Measurements from ENCODE around the gene FRS3. TPM values are rescaled to one million over a fixed set of nuclear protein-coding genes. Genes with fewer than 3 reads are reported as not detected.
A peak's percentile ranks its signal among the peaks of the same experiment; 100 is the strongest.

The FRS3 gene
- total and polyA plus RNA-seq, 2 of the 13 experiments (the other 11 are each of a cell fraction or from before 2014, with no cell fraction given) = 3.0 to 7.4 TPM

DNA sequence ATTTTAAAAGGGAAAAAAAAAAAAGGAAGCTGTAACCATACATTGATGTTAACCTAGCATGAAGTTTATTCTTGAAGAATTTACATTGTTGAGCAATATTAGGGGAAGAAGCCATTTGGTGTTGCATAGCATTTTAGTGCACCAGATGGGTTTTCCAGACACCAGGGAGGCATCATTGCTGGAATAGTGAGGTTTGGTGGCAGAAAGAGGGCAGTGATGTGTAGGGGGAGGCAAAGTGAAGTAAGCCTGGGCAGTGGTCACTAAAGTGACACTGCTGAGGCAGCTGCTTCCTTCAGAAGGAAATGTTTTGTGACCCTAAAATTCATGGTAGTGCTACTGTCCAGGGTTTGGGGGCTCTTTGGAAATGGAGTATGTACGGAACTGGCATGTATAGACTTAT is 10.3 kb upstream of the FRS3 start:
- intact Hi-C loops (cut with micrococcal nuclease; ENCODE audit: unreplicated experiment) (no loop called here), in situ Hi-C loops (cut with HindIII; ENCODE audit: extremely low pct_ligation_motif_present, low pct_unique_long_range_greater_than_20kb) (loop anchor here (25.0 kb wide), 1 partner anchor 422 kb away; the partner anchor contains the start of gene MRPS10)
- DNase-seq (ENCODE audit: low spot score) = no peak
- no peak overlapping the region for H3K4me2 ChIP-seq (ENCODE audit: low read depth, low read length)
- H4K20me1 ChIP-seq (ENCODE audit: insufficient read depth, low read length) = no peaks in the 10 kb centered on the region
- ChIA-PET POLR2A (no interaction called here), CTCF (ENCODE audit: low intra/inter-chr PET ratio, low total read pairs) (no interaction called here)
- no peak overlapping the region for H3K27ac ChIP-seq (ENCODE audit: extremely low read length, insufficient read depth, low read length)
- H3K36me3 ChIP-seq (replicated peaks in 1 of 2; ENCODE audit: control insufficient read depth in 1 of 2, insufficient read depth in 2 of 2, low read length in 2 of 2) = peaks cover 10 to 37% of the 10 kb centered on the region in 2 experiments
- H3K9ac ChIP-seq (ENCODE audit: insufficient read depth, low read depth, low read length) = no peak overlapping the region
- no peak for ATAC-seq
- BruUV-seq (replicated peaks) = no TSS peak
- no peak overlapping the region for H3K4me3 ChIP-seq (replicated peaks in 1 of 3; ENCODE audit: insufficient read depth in 1 of 3, low read depth in 2 of 3, low read length in 3 of 3)
- WGBS (ENCODE audit: low lambda C conversion rate) = 100% methylated on average over 1 of the region's 1 CpG
- no peaks in the 10 kb centered on the region; a peak in 2 of 5 replicates for H3K27me3 ChIP-seq (ENCODE audit: control insufficient read depth in 1 of 2, insufficient read depth in 2 of 2, low read length in 2 of 2)
- H3K4me1 ChIP-seq (ENCODE audit: insufficient read depth, low read length) = peaks cover 27% of the 10 kb centered on the region
- H2AFZ ChIP-seq (ENCODE audit: low read length) = no peak overlapping the region
- H3K79me2 ChIP-seq (ENCODE audit: insufficient read depth, low read length) = peaks cover 20% of the 10 kb centered on the region
- FAIRE-seq = no peak
- no peaks in the 10 kb centered on the region for H3K9me3 ChIP-seq (ENCODE audit: low read length)
- no peak for TF ChIP-seq TCF7 (IDR thresholded peaks at IDR 0.05; ENCODE audit: low read depth)
- TF ChIP-seq JUN (CRISPR knock-in tag; IDR thresholded peaks at IDR 0.05) = no peak
- no peak for TF ChIP-seq USF2 (IDR thresholded peaks at IDR 0.05; ENCODE audit: low read depth, low read length)
- no peak for TF ChIP-seq USF2 (CRISPR knock-in tag; IDR thresholded peaks at IDR 0.05; ENCODE audit: borderline replicate concordance)
- TF ChIP-seq RBM22 (optimal IDR thresholded peaks at IDR 0.05; ENCODE audit: low read length) = peak; percentile 81
- TF ChIP-seq PLRG1 (conservative IDR thresholded peaks at IDR 0.05) = no peak
- no peak for TF ChIP-seq RARA (CRISPR knock-in tag; IDR thresholded peaks at IDR 0.05)
- TF ChIP-seq, protein P1, sequence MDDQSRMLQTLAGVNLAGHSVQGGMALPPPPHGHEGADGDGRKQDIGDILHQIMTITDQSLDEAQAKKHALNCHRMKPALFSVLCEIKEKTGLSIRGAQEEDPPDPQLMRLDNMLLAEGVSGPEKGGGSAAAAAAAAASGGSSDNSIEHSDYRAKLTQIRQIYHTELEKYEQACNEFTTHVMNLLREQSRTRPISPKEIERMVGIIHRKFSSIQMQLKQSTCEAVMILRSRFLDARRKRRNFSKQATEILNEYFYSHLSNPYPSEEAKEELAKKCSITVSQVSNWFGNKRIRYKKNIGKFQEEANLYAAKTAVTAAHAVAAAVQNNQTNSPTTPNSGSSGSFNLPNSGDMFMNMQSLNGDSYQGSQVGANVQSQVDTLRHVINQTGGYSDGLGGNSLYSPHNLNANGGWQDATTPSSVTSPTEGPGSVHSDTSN (CRISPR knock-in tag; IDR thresholded peaks at IDR 0.05; ENCODE audit: borderline replicate concordance) = no peak
- TF ChIP-seq ZNF576 (CRISPR knock-in tag; IDR thresholded peaks at IDR 0.05) = no peak
- peak; percentile 34; the same call in 1 of the 2 replicates for TF ChIP-seq PAF1 (CRISPR knock-in tag; IDR thresholded peaks at IDR 0.05)
- TF ChIP-seq ZNF614 (CRISPR knock-in tag; IDR thresholded peaks at IDR 0.05; ENCODE audit: borderline replicate concordance) = no peak
- TF ChIP-seq HNRNPLL (IDR thresholded peaks at IDR 0.05; ENCODE audit: low read depth, low read length, poor library complexity, severe bottlenecking) = no peak
- TF ChIP-seq POLR2G (IDR thresholded peaks at IDR 0.05; ENCODE audit: low read depth, low read length) = peak; percentile 46; the same call in 1 of the 2 replicates
- no peak for TF ChIP-seq GATA4 (IDR thresholded peaks at IDR 0.05; ENCODE audit: borderline replicate concordance, low read depth)
- TF ChIP-seq TEAD2 (CRISPR knock-in tag; IDR thresholded peaks at IDR 0.05) = no peak
- TF ChIP-seq RELA (CRISPR knock-in tag; IDR thresholded peaks at IDR 0.05) = no peak
